ENCODE measurements around the gene ZMIZ2. TPM values are rescaled to one million over a fixed set of nuclear protein-coding genes. Genes with fewer than 3 reads are reported as not detected.
A peak's percentile ranks its signal among the peaks of the same experiment; 100 is the strongest.

Gene ZMIZ2
- polyA plus RNA-seq, 1 donor (not counting 4 experiments of a cell fraction or from before 2014, with no cell fraction given): 3.2 TPM

- Histone ChIP-seq H4K20me1 (ENCODE audit: control insufficient read depth, extremely low read depth, insufficient read depth, low read length) (no peaks in the 10 kb centered on the region), H2AFZ (ENCODE audit: control insufficient read depth, low read length) (peak overlapping the region; percentile 25), H3K4me3 (ENCODE audit: control insufficient read depth in 2 of 3, extremely low read depth in 1 of 3, insufficient read depth in 2 of 3, low read depth in 1 of 3, low read length in 3 of 3) (no peak overlapping the region), H3K27me3 (ENCODE audit: control insufficient read depth, extremely low read depth, insufficient read depth, low read length) (no peaks in the 10 kb centered on the region), H3K79me2 (ENCODE audit: control insufficient read depth, insufficient read depth, low read length) (no peaks in the 10 kb centered on the region), H3K9me1 (ENCODE audit: control insufficient read depth, extremely low read depth, insufficient read depth, low read length) (no peaks in the 10 kb centered on the region), H3K4me1 (ENCODE audit: control insufficient read depth, extremely low read depth, insufficient read depth, low read length) (peaks cover 23% of the 10 kb centered on the region), H3K9me3 (ENCODE audit: control insufficient read depth, low read depth, low read length) (no peaks in the 10 kb centered on the region), H3K36me3 (ENCODE audit: control insufficient read depth in 2 of 2, extremely low read depth in 1 of 2, insufficient read depth in 2 of 2, low read length in 2 of 2) (no peaks in the 10 kb centered on the region), H3K27ac (ENCODE audit: control insufficient read depth, insufficient read depth, low read length) (peak overlapping the region; percentile 50), H3K9ac (ENCODE audit: control insufficient read depth, extremely low read depth, insufficient read depth, low read length) (no peak overlapping the region), H3K4me2 (ENCODE audit: control insufficient read depth, extremely low read depth, insufficient read depth, low read depth, low read length) (peak overlapping the region; percentile 2)
- FAIRE-seq: no peak
- dilution Hi-C loops (cut with MboI; ENCODE audit: extremely low pct_ligation_motif_present, low sequenced_read_pairs): no loop called here
- no peak for DNase-seq (ENCODE audit: low read depth, low spot score)
- no peak for TF ChIP-seq CTCF (optimal IDR thresholded peaks at IDR 0.05 in 1 of 3, IDR thresholded peaks at IDR 0.05 in 1 of 3, conservative IDR thresholded peaks at IDR 0.05 in 1 of 3; ENCODE audit: extremely low read depth in 1 of 3, insufficient read depth in 2 of 3, low read length in 3 of 3)
- no peak for TF ChIP-seq EZH2 (IDR thresholded peaks at IDR 0.05; ENCODE audit: low read length)
Measured at GRCh38 chr7:44743750-44744149, 4.9 kb upstream of the ZMIZ2 start.

- DNase-seq (ENCODE audit: low read depth, low spot score) (no peak), FAIRE-seq (no peak)
- peak overlapping the region; percentile 70 for H3K9ac ChIP-seq (ENCODE audit: control insufficient read depth, extremely low read depth, insufficient read depth, low read length)
- dilution Hi-C loops (cut with MboI; ENCODE audit: extremely low pct_ligation_motif_present, low sequenced_read_pairs): no loop called here
- H3K79me2 ChIP-seq (ENCODE audit: control insufficient read depth, insufficient read depth, low read length): peaks cover 32% of the 10 kb centered on the region
- H3K36me3 ChIP-seq (ENCODE audit: control insufficient read depth in 2 of 2, extremely low read depth in 1 of 2, insufficient read depth in 2 of 2, low read length in 2 of 2): peaks cover 0 to 11% of the 10 kb centered on the region in 2 experiments
- H3K9me3 ChIP-seq (ENCODE audit: control insufficient read depth, low read depth, low read length): no peaks in the 10 kb centered on the region
- H3K27me3 ChIP-seq (ENCODE audit: control insufficient read depth, extremely low read depth, insufficient read depth, low read length): no peaks in the 10 kb centered on the region
- H3K9me1 ChIP-seq (ENCODE audit: control insufficient read depth, extremely low read depth, insufficient read depth, low read length): peaks cover 5% of the 10 kb centered on the region
- H3K27ac ChIP-seq (ENCODE audit: control insufficient read depth, insufficient read depth, low read length): peak overlapping the region; percentile 23
- peaks cover 3% of the 10 kb centered on the region for H4K20me1 ChIP-seq (ENCODE audit: control insufficient read depth, extremely low read depth, insufficient read depth, low read length)
- H3K4me2 ChIP-seq (ENCODE audit: control insufficient read depth, extremely low read depth, insufficient read depth, low read depth, low read length): peak overlapping the region; percentile 75
- TF ChIP-seq CTCF (optimal IDR thresholded peaks at IDR 0.05 in 1 of 3, IDR thresholded peaks at IDR 0.05 in 1 of 3, conservative IDR thresholded peaks at IDR 0.05 in 1 of 3; ENCODE audit: extremely low read depth in 1 of 3, insufficient read depth in 2 of 3, low read length in 3 of 3) (no peak), EZH2 (IDR thresholded peaks at IDR 0.05; ENCODE audit: low read length) (no peak)
- no peak overlapping the region for H2AFZ ChIP-seq (ENCODE audit: control insufficient read depth, low read length)
- H3K4me3 ChIP-seq (ENCODE audit: control insufficient read depth in 2 of 3, extremely low read depth in 1 of 3, insufficient read depth in 2 of 3, low read depth in 1 of 3, low read length in 3 of 3): peak overlapping the region; percentile 66 to 89 (median 67)
- H3K4me1 ChIP-seq (ENCODE audit: control insufficient read depth, extremely low read depth, insufficient read depth, low read length): peaks cover 28% of the 10 kb centered on the region
Measured at GRCh38 chr7:44748948-44749731, 493 bp downstream of the ZMIZ2 start.

Data from keratinocyte (primary cell).